Endothelial cell (in vitro differentiated cells): ENCODE data around the gene ACBD3. TPM values are rescaled to one million over a fixed set of nuclear protein-coding genes. Genes with fewer than 3 reads are reported as not detected.

Experiments used
- DNase-seq: peaks from one replicate; pipeline ENCODE4 v3.0.0; 2021; ENCODE audit warnings: low spot score
- H3K27ac Mint-ChIP-seq: one replicate; pipeline ENCODE4 v1.8.0; 2021; ENCODE audit warnings: mixed read lengths, inconsistent platforms; ENCODE audit not compliant: unreplicated experiment
- H3K27me3 Mint-ChIP-seq: one replicate; pipeline ENCODE4 v1.8.0; 2021; ENCODE audit warnings: mild to moderate bottlenecking, moderate library complexity, mixed read lengths, inconsistent platforms; ENCODE audit not compliant: unreplicated experiment
- H3K36me3 Mint-ChIP-seq: one replicate; pipeline ENCODE4 v1.8.0; 2021; ENCODE audit warnings: mild to moderate bottlenecking, low read depth, mixed read lengths, inconsistent platforms; ENCODE audit not compliant: unreplicated experiment
- H3K4me1 Mint-ChIP-seq: one replicate; pipeline ENCODE4 v1.8.0; 2021; ENCODE audit warnings: mild to moderate bottlenecking, mixed read lengths, inconsistent platforms; ENCODE audit not compliant: unreplicated experiment
- H3K4me3 Mint-ChIP-seq: one replicate; pipeline ENCODE4 v1.8.0; 2021; ENCODE audit warnings: mild to moderate bottlenecking, mixed read lengths, inconsistent platforms; ENCODE audit not compliant: unreplicated experiment
- H3K9me3 Mint-ChIP-seq: one replicate; pipeline ENCODE4 v1.8.0; 2021; ENCODE audit warnings: mixed read lengths, inconsistent platforms; ENCODE audit not compliant: unreplicated experiment
- CTCF ChIP-seq: fragments of 200-600 bp; sonication (generic); IDR thresholded peaks from one replicate; pipeline ENCODE4 v1.5.0; 2021; ENCODE audit warnings: antibody characterized with exemption; ENCODE audit not compliant: unreplicated experiment
- total RNA-seq: library from RNA; stranded (reverse); fragmentation: NEBNext Ultra II Directional; extraction: Animal tissue kit (Norgen Biotek cat#: 25700); gene quantifications from one replicate; pipeline ENCODE4 v1.2.1, GENCODE V29; 2021; ENCODE audit not compliant: unreplicated experiment

The ACBD3 gene
- total RNA-seq, 1 donor from 2014 or later = 27.4 TPM

- no peak overlapping the region for H3K27ac Mint-ChIP-seq
- no peaks in the 10 kb centered on the region for H3K9me3 Mint-ChIP-seq
- DNase-seq = no peak
- H3K4me3 Mint-ChIP-seq = no peak overlapping the region
- TF ChIP-seq CTCF = no peak
- peaks cover 29% of the 10 kb centered on the region for H3K4me1 Mint-ChIP-seq
- peaks cover 3% of the 10 kb centered on the region for H3K27me3 Mint-ChIP-seq
- H3K36me3 Mint-ChIP-seq = no peaks in the 10 kb centered on the region
Observed at GRCh38 chr1:226216056-226216455, 29.5 kb upstream of the ACBD3 start.

- Mint-ChIP-seq H3K36me3 (no peaks in the 10 kb centered on the region), H3K4me3 (no peak overlapping the region), H3K4me1 (peaks cover 26% of the 10 kb centered on the region), H3K9me3 (no peaks in the 10 kb centered on the region), H3K27ac (no peak overlapping the region), H3K27me3 (peaks cover 3% of the 10 kb centered on the region)
- DNase-seq = no peak
- TF ChIP-seq CTCF = no peak
Observed at GRCh38 chr1:226215239-226215638, 28.7 kb upstream of the ACBD3 start.

GRCh38 chr1:226212545-226212944 is 26.0 kb upstream of the ACBD3 start:
- no peak for DNase-seq

GRCh38 chr1:226211181-226211821 is 24.8 kb upstream of the ACBD3 start:
- H3K27me3 Mint-ChIP-seq = peaks cover 4% of the 10 kb centered on the region
- TF ChIP-seq CTCF = no peak
- H3K27ac Mint-ChIP-seq = no peak overlapping the region
- no peak for DNase-seq
- no peak overlapping the region for H3K4me3 Mint-ChIP-seq
- H3K4me1 Mint-ChIP-seq = peaks cover 14% of the 10 kb centered on the region
- H3K36me3 Mint-ChIP-seq = no peaks in the 10 kb centered on the region
- H3K9me3 Mint-ChIP-seq = no peaks in the 10 kb centered on the region

More at GRCh38 chr1:226212545-226212944, 26.0 kb upstream of the ACBD3 start:
- peaks cover 3% of the 10 kb centered on the region for H3K27me3 Mint-ChIP-seq
- H3K4me3 Mint-ChIP-seq = no peak overlapping the region
- H3K9me3 Mint-ChIP-seq = no peaks in the 10 kb centered on the region
- H3K36me3 Mint-ChIP-seq = no peaks in the 10 kb centered on the region
- peaks cover 18% of the 10 kb centered on the region for H3K4me1 Mint-ChIP-seq
- TF ChIP-seq CTCF = no peak
- no peak overlapping the region for H3K27ac Mint-ChIP-seq

- Mint-ChIP-seq H3K9me3 (no peaks in the 10 kb centered on the region), H3K27me3 (peaks cover 4% of the 10 kb centered on the region), H3K36me3 (no peaks in the 10 kb centered on the region), H3K4me3 (no peak overlapping the region), H3K4me1 (peaks cover 8% of the 10 kb centered on the region), H3K27ac (no peak overlapping the region)
- no peak for DNase-seq
- TF ChIP-seq CTCF = no peak
Observed at GRCh38 chr1:226210571-226211176, 24.1 kb upstream of the ACBD3 start.
